Suprapubic skin (tissue), 4 donors: Measurements from ENCODE around the gene LRRC53. TPM values are rescaled to one million over a fixed set of nuclear protein-coding genes. Genes with fewer than 3 reads are reported as not detected.

Source experiments
- DNase-seq, 2 donors: peaks; one replicate each; pipeline ENCODE4 v3.0.0-alpha.2; 2019; ENCODE audit warnings: low spot score in 2 of 2
- H3K27ac ChIP-seq: fragments of 200-600 bp; sonication (generic); one replicate; pipeline ENCODE4 v1.5.1; 2019
- H3K27me3 ChIP-seq: fragments of 200-600 bp; sonication (generic); one replicate; pipeline ENCODE4 v1.5.1; 2019
- H3K36me3 ChIP-seq: fragments of 200-600 bp; sonication (generic); one replicate; pipeline ENCODE4 v1.5.1; 2019
- H3K4me1 ChIP-seq: fragments of 200-600 bp; sonication (generic); one replicate; pipeline ENCODE4 v1.5.1; 2019
- H3K4me3 ChIP-seq: fragments of 200-600 bp; sonication (generic); one replicate; pipeline ENCODE4 v1.5.1; 2019; ENCODE audit warnings: mild to moderate bottlenecking
- H3K9me3 ChIP-seq: fragments of 200-600 bp; sonication (generic); one replicate; pipeline ENCODE4 v1.5.1; 2019
- EP300 ChIP-seq: sonication (generic); formaldehyde crosslinking; IDR thresholded peaks from one replicate; pipeline ENCODE4 v1.6.1; 2017; ENCODE audit warnings: antibody characterized with exemption
- POLR2A ChIP-seq, 2 donors: fragments of 450-650 bp; IDR thresholded peaks; one replicate each; pipeline ENCODE4 v1.6.1; 2017; ENCODE audit warnings: antibody characterized with exemption in 2 of 2, mild to moderate bottlenecking in 2 of 2, moderate library complexity in 2 of 2
- POLR2AphosphoS5 ChIP-seq, 3 donors: sonication (generic); formaldehyde crosslinking; IDR thresholded peaks; one replicate each; pipeline ENCODE4 v1.6.1; 2017; ENCODE audit warnings: antibody characterized with exemption in 3 of 3
- WGBS: methylation state at CpG from one replicate; pipeline ENCODE4 v1.1.5; 2018; 5-methylcytosine and 5-hydroxymethylcytosine counted together
- total RNA-seq, 4 donors: library from RNA; depleted of rRNA; stranded (reverse); fragments of >200 nt; gene quantifications; one replicate each; pipeline ENCODE4 v1.1.0, GENCODE V29; 2016
- TF ChIP-seq, protein P1 (sequence below), 2 donors: fragments of 200-600 bp in 1 of 2; fragments of 450-650 bp in 1 of 2; sonication (generic) in 1 of 2; IDR thresholded peaks; one replicate each; pipeline ENCODE4 v1.5.1; 2016 to 2019; ENCODE audit warnings: antibody characterized with exemption in 2 of 2, mild to moderate bottlenecking in 1 of 2, moderate library complexity in 1 of 2

Gene LRRC53
- total RNA-seq, 4 donors from 2014 or later: not detected

- Histone ChIP-seq H3K4me3 (no peak overlapping the region), H3K4me1 (no peaks in the 10 kb centered on the region), H3K36me3 (no peaks in the 10 kb centered on the region), H3K27me3 (no peaks in the 10 kb centered on the region), H3K9me3 (no peaks in the 10 kb centered on the region), H3K27ac (no peak overlapping the region)
- no peak for TF ChIP-seq EP300
- TF ChIP-seq, protein P1, sequence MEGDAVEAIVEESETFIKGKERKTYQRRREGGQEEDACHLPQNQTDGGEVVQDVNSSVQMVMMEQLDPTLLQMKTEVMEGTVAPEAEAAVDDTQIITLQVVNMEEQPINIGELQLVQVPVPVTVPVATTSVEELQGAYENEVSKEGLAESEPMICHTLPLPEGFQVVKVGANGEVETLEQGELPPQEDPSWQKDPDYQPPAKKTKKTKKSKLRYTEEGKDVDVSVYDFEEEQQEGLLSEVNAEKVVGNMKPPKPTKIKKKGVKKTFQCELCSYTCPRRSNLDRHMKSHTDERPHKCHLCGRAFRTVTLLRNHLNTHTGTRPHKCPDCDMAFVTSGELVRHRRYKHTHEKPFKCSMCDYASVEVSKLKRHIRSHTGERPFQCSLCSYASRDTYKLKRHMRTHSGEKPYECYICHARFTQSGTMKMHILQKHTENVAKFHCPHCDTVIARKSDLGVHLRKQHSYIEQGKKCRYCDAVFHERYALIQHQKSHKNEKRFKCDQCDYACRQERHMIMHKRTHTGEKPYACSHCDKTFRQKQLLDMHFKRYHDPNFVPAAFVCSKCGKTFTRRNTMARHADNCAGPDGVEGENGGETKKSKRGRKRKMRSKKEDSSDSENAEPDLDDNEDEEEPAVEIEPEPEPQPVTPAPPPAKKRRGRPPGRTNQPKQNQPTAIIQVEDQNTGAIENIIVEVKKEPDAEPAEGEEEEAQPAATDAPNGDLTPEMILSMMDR (IDR thresholded peaks at IDR 0.05): no peak
- 77% methylated on average over 8 of the region's 8 CpGs for WGBS
- DNase-seq: no peak
Observed at GRCh38 chr1:74505928-74506710, 6.3 kb downstream of the LRRC53 start.

DNA sequence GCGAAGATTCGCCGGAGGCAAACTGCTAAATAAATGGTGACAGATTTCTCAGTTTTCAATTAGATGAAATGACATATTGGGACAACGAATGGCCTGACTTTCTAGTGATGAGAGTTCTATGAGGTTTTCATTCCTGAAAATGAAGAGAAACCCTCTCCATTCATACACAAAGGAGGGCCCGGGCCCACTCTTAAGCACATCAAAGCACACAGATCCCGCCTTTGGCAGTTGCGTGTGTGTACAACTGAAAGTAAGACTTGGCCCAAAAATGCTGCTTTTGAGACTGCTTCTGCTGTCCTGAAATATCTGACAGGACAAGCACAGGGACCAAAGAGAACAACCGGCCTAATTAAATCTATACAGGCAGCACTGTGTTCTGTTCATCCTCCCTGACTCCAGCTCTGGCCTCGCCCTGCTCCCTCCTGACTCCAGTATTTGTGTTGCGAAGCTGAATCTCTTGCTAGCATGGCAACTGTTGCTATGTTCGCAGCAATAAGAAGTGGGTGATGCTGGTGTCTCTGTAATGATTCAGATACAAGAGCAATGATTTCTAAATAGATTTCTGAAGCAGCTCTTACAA lies 7.4 kb downstream of the LRRC53 start:
- WGBS: 61% methylated on average over 11 of the region's 11 CpGs
- Histone ChIP-seq H3K36me3 (no peaks in the 10 kb centered on the region), H3K27ac (no peak overlapping the region), H3K4me3 (no peak overlapping the region), H3K9me3 (no peaks in the 10 kb centered on the region), H3K27me3 (no peaks in the 10 kb centered on the region), H3K4me1 (no peaks in the 10 kb centered on the region)
- TF ChIP-seq, protein P1 (IDR thresholded peaks at IDR 0.05): no peak
- no peak for TF ChIP-seq EP300
- TF ChIP-seq POLR2A (IDR thresholded peaks at IDR 0.05): no peak
- no peak for TF ChIP-seq POLR2AphosphoS5 (IDR thresholded peaks at IDR 0.05)
- no peak for DNase-seq

DNA sequence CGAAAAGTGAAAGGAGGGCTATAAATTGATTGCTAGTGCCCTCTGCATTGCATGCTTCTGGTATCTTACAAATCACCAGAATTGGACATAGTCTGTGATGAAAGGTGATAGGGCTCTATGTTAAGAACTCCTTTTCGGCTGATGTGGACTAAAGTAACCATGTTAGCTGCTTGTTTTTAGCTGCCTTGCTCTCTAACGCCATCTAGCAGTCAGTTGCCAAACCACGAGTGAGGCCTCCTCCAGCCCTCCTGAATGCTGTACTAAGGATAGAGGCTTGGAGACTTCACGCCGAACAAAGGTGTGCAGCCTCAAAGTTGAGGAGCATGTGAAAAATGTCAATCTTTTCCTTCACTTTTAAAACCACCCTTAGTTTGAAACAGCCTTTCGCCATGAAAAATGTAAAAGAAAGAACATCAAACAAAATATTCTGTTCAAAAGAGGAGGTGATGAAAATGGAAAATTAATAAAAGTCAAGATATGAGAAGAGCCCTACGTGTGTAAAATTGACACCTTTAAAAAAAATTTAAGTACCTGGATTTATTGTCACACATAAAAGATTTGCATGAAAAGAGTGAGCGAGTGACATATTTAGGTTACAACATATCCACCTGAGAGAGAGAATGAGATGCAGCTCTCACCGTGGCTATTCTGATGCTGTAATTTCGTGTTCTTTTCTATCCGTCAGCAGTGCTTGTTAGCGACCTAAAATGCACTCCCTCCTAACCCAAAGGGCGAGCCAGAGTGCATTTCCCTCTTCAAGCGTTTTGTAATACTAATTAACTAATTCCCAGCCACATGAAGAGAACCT lies 8.1 kb downstream of the LRRC53 start:
- TF ChIP-seq, protein P1 (IDR thresholded peaks at IDR 0.05): peak in 1 of 2 donors; percentile 49
- no peak for TF ChIP-seq EP300
- Histone ChIP-seq H3K9me3 (no peaks in the 10 kb centered on the region), H3K36me3 (no peaks in the 10 kb centered on the region), H3K4me1 (no peaks in the 10 kb centered on the region), H3K27ac (no peak overlapping the region), H3K4me3 (no peak overlapping the region), H3K27me3 (no peaks in the 10 kb centered on the region)
- WGBS: 46% methylated on average over 15 of the region's 15 CpGs
- no peak for DNase-seq

- Histone ChIP-seq H3K36me3 (no peaks in the 10 kb centered on the region), H3K27ac (no peak overlapping the region), H3K4me3 (no peak overlapping the region), H3K27me3 (no peaks in the 10 kb centered on the region), H3K9me3 (no peaks in the 10 kb centered on the region), H3K4me1 (no peaks in the 10 kb centered on the region)
- TF ChIP-seq POLR2AphosphoS5 (IDR thresholded peaks at IDR 0.05): no peak
- TF ChIP-seq, protein P1 (IDR thresholded peaks at IDR 0.05): no peak
- TF ChIP-seq POLR2A (IDR thresholded peaks at IDR 0.05): no peak
- 79% methylated on average over 2 of the region's 2 CpGs for WGBS
- no peak for DNase-seq
Observed at GRCh38 chr1:74502858-74503257, 9.6 kb downstream of the LRRC53 start.

DNA sequence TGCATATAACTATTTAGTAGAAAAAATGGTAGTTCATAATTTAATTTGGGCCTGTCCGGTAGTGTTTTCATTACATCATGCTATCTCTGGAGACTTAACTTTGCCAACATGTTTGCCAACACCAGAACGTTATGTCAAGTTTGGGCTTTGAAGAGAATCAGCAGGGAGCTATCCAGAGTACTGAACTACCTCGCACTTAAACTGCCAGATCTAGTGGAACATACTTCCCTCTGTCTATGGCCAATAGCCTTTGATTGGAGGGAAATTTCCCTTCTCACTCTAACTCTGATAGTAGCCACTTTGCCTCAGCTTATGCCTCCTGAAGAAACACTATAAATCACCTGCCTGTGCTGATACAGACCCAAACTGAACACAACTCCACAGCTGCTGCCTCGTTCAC lies 10.0 kb downstream of the LRRC53 start:
- no peak for DNase-seq
- Histone ChIP-seq H3K4me3 (no peak overlapping the region), H3K4me1 (no peaks in the 10 kb centered on the region), H3K36me3 (no peaks in the 10 kb centered on the region), H3K27me3 (no peaks in the 10 kb centered on the region), H3K9me3 (no peaks in the 10 kb centered on the region), H3K27ac (no peak overlapping the region)
- no peak for TF ChIP-seq POLR2A (IDR thresholded peaks at IDR 0.05)
- TF ChIP-seq POLR2AphosphoS5 (IDR thresholded peaks at IDR 0.05): no peak
- TF ChIP-seq, protein P1 (IDR thresholded peaks at IDR 0.05): no peak
- no peak for TF ChIP-seq EP300
- 31% methylated on average over 4 of the region's 4 CpGs for WGBS
